Testis (tissue), 3 donors: Measurements from ENCODE around the gene PDLIM7. TPM values are rescaled to one million over a fixed set of nuclear protein-coding genes. Genes with fewer than 3 reads are reported as not detected.

Experiments used
- DNase-seq: peaks from one replicate; pipeline ENCODE4 v3.0.0-alpha.2; 2019
- H3K27ac ChIP-seq, 2 donors: fragments of 200-600 bp; sonication (generic); one replicate each; pipeline ENCODE4 v1.5.1; 2019
- H3K27me3 ChIP-seq: fragments of 200-600 bp; sonication (generic); one replicate; pipeline ENCODE4 v1.5.1; 2019
- H3K36me3 ChIP-seq: fragments of 200-600 bp; sonication (generic); one replicate; pipeline ENCODE4 v1.5.1; 2017; ENCODE audit warnings: low read depth; ENCODE audit errors: missing control alignments
- H3K4me1 ChIP-seq: fragments of 200-600 bp; sonication (generic); one replicate; pipeline ENCODE4 v1.5.1; 2019
- H3K4me3 ChIP-seq, 2 donors: fragments of 200-600 bp; sonication (generic); one replicate each; pipeline ENCODE4 v1.5.1; 2017 to 2019
- H3K9me3 ChIP-seq: fragments of 200-600 bp; sonication (generic); one replicate; pipeline ENCODE4 v1.5.1; 2017
- CTCF ChIP-seq, 3 experiments: fragments of 450-650 bp in 2 of 3; fragments of 200-600 bp in 1 of 3; sonication (generic) in 1 of 3; IDR thresholded peaks; one replicate each; pipeline ENCODE4 v1.5.1; 2016 to 2019; ENCODE audit warnings: antibody characterized with exemption in 3 of 3, mild to moderate bottlenecking in 2 of 3, moderate library complexity in 1 of 3
- POLR2A ChIP-seq: fragments of 450-650 bp; IDR thresholded peaks from one replicate; pipeline ENCODE4 v1.6.1; 2017; ENCODE audit warnings: antibody characterized with exemption, mild to moderate bottlenecking, moderate library complexity
- WGBS, 2 donors: methylation state at CpG; one replicate each; pipeline ENCODE4 v1.1.5; 2018; 5-methylcytosine and 5-hydroxymethylcytosine counted together
- intact Hi-C: fragments of 100-400 bp; cut with DNase I; formaldehyde crosslinking; loops from one replicate; pipeline ENCODE4 v1.15.1; 2023; ENCODE audit warnings: low total_unique reads
- polyA plus RNA-seq: library from polyadenylated mRNA; stranded (reverse); fragments of 350-450 nt; fragmentation: Illumina TruSeq; extraction: RNeasy Lipid Tissue Mini Kit (QIAGEN cat#74804); gene quantifications from one replicate; pipeline ENCODE4 v1.2.3, GENCODE V29; 2014; ENCODE audit warnings: low read depth, low replicate concordance; ENCODE audit not compliant: insufficient read depth
- total RNA-seq, 2 donors: library from RNA; depleted of rRNA; stranded (reverse); fragments of >200 nt; gene quantifications; one replicate each; pipeline ENCODE4 v1.2.3, GENCODE V29; 2016

PDLIM7 gene
- total and polyA plus RNA-seq, 3 donors from 2014 or later, result 72.2 to 118 (median 90.5) TPM

DNA sequence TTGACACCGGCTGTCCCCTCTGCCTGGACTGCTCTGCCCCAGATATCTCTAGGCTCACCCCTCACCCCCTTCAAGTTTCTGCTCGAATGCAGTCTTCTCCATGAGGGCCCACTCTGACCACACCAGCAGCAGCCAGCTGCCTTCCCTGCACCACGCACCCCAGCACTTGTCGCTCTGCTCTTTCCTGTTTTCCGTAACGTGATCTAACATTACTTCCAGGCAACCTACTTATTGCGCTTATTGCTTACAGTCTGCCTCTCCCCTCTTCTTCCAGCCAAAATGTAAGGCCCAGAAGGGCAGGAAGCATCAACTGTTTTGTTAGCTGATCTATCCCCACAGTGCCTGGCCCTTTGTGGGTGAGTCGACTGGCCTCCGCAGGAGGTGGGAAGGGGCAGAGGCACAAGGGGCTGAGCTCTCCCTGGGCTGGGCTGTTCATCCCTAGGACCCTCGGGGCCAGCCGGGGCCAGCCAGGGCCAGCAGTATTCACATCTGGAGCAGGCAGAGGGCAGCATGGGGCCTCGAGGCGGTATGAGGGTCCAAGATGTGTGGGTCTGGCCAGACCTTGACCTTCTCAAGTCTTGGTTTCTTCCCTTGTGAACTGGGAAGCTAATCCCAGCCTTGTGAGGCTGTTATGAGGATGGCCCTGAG is 12.4 kb downstream of the PDLIM7 start:
- TF ChIP-seq CTCF (IDR thresholded peaks at IDR 0.05) (no peak), POLR2A (no peak)
- Histone ChIP-seq H3K27me3 (no peaks in the 10 kb centered on the region), H3K4me1 (peaks cover 8% of the 10 kb centered on the region), H3K36me3 (no peaks in the 10 kb centered on the region), H3K9me3 (no peaks in the 10 kb centered on the region), H3K4me3 (no peak overlapping the region), H3K27ac (no peak overlapping the region)
- WGBS, 2 donors, result 49 to 59% methylated on average over 12 to 13 of the region's 13 CpGs
- no peak for DNase-seq
- intact Hi-C loops, result no loop called here

DNA sequence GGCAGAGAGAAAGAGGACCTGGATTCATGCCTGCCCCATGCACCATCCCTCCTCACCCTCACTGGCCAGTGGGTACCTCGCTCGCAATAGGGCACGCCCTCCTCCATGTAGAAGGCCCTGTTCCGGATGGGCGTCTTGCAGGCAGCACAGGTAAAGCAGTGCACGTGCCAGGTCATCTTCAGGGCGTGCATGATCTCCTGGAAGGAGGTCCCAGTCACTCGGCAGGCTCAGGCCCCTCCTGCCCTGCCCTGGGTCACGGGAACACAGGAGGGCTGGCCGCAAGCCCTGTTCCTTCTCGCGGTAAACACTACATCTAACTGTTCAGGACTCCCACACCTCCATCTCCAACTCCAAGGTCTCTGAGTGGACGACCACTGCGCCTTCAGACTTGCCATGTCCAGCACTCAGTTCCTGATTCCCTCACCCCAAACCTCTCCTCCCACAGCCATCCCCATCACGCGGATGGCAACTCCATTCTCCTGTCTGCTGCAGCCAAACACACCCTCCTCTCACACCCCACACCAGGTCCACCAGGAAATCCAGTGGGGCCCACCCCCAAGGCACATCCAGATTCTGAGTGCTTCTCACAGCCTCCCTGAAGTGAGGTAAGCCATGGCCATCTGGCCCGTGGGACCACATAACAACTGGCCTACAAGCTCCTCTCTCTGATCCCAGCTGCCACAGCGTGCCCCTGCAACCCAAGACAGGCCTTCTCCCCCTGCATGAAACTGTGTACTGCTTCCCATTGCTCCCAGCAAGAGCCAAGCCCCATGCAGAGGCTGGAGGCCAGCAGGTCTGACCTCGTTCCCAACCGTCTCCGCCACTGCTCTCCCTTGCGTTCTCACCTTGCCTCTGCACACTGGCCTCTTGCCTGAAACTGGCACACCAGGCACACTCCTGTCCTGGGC is 13.2 kb downstream of the PDLIM7 start:
- H3K36me3 ChIP-seq, result no peaks in the 10 kb centered on the region
- H3K27me3 ChIP-seq, result no peaks in the 10 kb centered on the region
- TF ChIP-seq CTCF (IDR thresholded peaks at IDR 0.05) (no peak), POLR2A (no peak)
- H3K27ac ChIP-seq, result no peak overlapping the region
- H3K9me3 ChIP-seq, result no peaks in the 10 kb centered on the region
- intact Hi-C loops, result no loop called here
- no peak for DNase-seq
- no peak overlapping the region for H3K4me3 ChIP-seq
- WGBS, 2 donors, result 71 to 74% methylated on average over 22 of the region's 22 CpGs
- H3K4me1 ChIP-seq, result peaks cover 16% of the 10 kb centered on the region

- intact Hi-C loops, result no loop called here
- TF ChIP-seq CTCF (IDR thresholded peaks at IDR 0.05) (no peak), POLR2A (no peak)
- no peak for DNase-seq
- H3K27ac ChIP-seq, result no peak overlapping the region
- H3K36me3 ChIP-seq, result no peaks in the 10 kb centered on the region
- H3K27me3 ChIP-seq, result no peaks in the 10 kb centered on the region
- no peak overlapping the region for H3K4me3 ChIP-seq
- H3K9me3 ChIP-seq, result no peaks in the 10 kb centered on the region
- peaks cover 28% of the 10 kb centered on the region for H3K4me1 ChIP-seq
- 84 to 97% methylated on average over 8 to 9 of the region's 9 CpGs for WGBS, 2 donors
These were observed 14.4 kb downstream of the PDLIM7 start for GRCh38 chr5:177483042-177483441.

DNA sequence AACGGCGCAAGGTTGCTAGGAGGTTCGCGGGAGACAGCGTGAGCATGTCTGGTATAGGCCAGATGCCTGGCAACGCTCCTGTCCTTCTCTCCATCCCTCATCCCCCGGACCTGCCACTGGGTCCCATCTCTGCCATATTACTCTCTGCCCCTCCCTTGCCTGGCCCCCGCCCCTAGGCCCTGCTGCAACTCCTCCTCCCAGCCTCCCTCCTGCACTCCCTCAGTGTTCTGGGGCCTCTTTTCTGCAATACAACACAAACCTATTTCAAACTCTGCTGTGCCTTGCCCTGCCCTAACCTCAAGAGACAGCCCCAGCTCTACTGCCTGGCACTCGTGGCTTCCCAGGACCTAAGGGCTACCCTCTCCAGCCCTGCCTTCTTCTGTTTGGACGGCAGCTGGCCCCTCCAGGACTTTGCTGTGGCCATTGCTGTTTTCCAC is 15.0 kb downstream of the PDLIM7 start:
- Histone ChIP-seq H3K9me3 (no peaks in the 10 kb centered on the region), H3K27ac (no peak overlapping the region), H3K27me3 (no peaks in the 10 kb centered on the region), H3K4me1 (peaks cover 32% of the 10 kb centered on the region), H3K4me3 (no peak overlapping the region), H3K36me3 (no peaks in the 10 kb centered on the region)
- DNase-seq, result no peak
- intact Hi-C loops, result no loop called here
- WGBS, 2 donors, result 85 to 91% methylated on average over 10 of the region's 10 CpGs
- TF ChIP-seq CTCF (IDR thresholded peaks at IDR 0.05) (no peak), POLR2A (no peak)
